Limb (tissue), 2 donors: Measurements from ENCODE around the gene PRKRIP1.
"Not testable (repeated sequence)": the region's sequence is repeated elsewhere in the genome, so short reads cannot be mapped to it uniquely, and the experiment has no call there.

Experiments used
- DNase-seq, 2 donors: peaks; one replicate each; pipeline ENCODE4 v3.0.0-alpha.2; 2016; ENCODE audit errors: extremely low spot score in 2 of 2

PRKRIP1 gene

DNA sequence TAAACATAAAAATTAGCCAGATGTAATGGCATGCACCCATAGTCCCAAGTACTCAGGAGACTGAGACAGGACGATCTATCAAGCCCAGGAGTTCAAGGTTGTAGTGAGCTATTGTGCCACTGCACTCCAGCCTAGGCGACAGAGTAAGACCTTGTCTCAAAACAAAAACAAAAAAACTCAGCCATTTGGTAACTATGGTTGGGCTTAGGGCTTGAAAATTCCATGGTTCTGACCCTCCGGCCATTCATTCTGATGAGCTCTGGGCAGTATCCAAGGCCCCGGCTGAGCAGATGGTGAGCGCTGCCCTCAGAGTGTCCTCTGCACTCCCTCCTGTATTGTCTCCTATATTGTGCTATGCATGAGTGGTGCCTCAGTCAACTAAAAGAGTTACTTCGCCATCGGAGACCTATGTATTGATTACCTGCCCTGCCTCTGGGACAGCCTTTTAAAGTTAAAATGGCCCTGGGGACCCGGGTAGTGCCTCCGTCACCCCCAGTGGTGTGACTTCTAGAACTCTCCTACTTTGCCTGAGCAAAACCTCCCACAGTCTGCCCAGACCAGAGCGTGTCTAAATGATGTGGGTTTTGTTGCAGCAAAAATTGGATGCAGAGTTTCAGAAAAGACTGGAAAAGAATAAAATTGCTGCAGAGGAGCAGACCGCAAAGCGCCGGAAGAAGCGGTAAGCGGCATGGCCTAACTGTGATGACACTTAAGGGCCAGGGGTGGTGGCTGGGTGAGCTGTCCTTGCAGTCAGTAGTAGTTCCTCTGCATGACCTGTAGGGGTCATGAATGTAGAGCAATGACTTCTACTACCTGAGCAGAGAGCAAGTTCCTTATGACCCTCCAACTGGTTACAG is 8.1 kb downstream of the PRKRIP1 start:
- peak in 1 of 2 donors; percentile 36 for DNase-seq

GRCh38 chr7:102404862-102405188 is 8.7 kb downstream of the PRKRIP1 start:
- not testable (repeated sequence) for DNase-seq

DNA sequence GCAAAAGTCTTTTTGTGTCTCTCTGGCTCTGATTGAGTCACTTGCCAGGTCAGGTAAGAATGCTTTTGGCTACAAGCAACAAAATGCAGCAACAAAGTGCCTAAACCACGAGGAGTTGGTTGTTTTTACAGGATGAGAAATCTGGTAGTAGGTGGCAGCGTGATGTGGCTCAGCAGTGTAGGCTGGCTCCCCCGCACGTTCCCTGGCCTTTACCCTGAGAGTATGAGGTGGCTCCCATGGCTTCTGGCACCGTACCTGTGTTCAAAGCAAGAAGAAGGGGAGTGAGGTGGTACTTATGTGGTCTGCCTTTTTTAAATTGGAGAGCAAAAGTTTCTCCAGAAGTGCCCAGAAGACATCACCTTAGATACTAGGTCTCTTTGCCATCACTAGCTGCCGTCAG is 11.7 kb downstream of the PRKRIP1 start:
- DNase-seq = no peak

GRCh38 chr7:102408530-102408929 is 12.4 kb downstream of the PRKRIP1 start:
- DNase-seq = not testable (repeated sequence)

- DNase-seq = no peak
These were observed 13.2 kb downstream of the PRKRIP1 start for GRCh38 chr7:102409340-102409739.

DNA sequence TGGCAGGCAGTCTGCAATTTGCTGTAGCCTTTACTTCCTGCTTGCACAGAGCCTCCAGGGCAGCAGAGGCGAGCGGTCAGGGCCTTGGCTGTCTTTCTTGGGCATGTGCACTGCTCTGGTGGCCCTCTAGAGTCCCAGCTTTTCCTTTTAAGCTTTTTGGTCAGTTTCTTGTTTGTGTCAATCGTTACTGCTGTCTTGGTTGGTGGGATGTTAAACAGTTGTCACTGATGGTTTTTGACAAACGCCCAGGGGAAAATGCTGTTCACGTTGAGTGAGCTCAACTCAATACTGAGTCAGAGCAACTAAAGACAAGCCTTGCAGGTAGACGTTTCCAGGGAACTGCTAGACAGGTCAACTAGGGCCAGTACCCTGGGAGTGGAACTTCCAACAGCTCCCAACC is 14.0 kb downstream of the PRKRIP1 start:
- DNase-seq = no peak

DNA sequence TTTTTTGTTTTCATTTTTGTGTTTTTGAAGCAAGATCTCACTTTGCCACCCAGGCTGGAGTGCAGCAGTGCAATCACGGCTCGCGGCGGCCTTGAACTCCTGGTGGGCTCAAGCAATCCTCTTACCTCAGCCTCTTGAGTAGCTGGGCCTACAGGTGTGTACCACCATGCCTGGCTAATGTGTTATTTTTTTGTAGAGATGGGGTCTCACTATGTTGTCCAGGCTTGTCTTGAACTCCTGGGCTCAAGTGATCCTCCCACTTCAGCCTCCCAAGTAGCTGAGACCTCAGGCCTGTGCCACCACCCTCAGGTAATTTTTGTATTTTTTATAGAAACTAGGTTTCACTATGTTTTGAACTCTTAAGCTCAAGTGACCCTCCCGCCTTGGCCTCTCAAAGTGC is 14.8 kb downstream of the PRKRIP1 start:
- DNase-seq = no peak

DNA sequence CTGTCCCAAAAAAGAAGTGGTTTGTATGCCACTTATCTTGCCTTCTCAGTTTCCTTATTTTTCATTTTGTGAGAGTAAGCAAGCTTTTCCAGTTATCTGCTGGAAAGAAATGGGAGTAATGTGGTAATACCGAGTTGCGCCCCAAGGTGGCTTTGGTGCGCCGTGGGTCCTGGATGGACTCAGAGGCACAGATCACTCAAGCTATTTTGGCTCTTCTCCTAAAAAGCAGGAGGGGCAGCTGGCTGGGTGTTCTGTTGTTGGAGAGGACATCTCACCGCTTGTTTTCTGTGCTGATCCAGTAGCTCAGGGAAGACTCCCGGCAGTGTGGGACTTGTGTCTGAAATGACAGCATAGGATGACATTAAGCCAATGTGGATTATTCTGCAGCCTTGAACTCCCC is 16.4 kb downstream of the PRKRIP1 start:
- no peak for DNase-seq

DNA sequence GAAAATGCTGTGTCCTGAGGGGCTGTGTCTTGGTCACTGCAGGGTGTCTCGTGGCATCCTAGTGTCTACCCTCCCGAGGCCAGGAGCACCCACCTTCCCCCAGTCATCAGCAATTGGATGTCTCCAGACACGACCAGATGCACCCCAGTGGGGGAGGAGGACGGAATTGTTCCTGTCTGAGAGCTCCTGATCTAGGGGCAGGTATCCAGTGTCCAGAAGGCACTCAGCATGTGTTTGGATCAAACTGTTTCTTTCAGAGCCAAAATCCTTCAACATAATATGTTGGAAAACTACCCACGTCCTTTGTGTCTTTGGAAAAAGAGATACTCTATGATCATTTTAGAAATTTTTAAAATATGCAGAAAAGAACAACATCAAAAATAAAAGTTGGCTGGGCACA is 16.9 kb downstream of the PRKRIP1 start:
- no peak for DNase-seq

GRCh38 chr7:102413611-102414010 is 17.4 kb downstream of the PRKRIP1 start:
- DNase-seq = no peak

DNA sequence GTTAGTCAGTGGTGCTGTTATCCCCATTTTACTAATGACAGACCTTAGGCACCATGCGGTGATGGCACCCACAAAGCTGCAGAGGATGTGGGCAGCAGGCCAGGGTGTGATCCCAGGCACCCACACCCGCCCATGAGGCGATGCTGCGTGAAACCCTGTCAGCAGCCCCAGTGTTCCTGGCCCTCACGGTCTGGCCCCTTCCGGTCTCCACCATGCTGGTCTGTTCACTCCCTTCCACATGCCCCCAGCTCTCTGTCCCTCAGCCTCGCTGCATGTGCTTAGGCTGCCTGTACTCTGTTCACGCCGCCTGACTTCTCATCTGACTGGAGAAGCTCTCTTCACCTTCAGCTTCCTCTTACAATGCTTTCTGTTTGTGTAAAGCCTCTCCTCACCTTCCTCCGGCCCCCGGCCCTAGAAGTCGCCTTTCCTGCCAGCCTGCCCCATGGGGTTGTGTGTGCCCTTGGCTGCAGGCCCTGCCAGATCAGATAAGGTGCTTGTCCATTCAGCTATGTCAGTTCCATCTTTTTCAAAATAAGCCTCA is 19.6 kb downstream of the PRKRIP1 start:
- no peak for DNase-seq

DNA sequence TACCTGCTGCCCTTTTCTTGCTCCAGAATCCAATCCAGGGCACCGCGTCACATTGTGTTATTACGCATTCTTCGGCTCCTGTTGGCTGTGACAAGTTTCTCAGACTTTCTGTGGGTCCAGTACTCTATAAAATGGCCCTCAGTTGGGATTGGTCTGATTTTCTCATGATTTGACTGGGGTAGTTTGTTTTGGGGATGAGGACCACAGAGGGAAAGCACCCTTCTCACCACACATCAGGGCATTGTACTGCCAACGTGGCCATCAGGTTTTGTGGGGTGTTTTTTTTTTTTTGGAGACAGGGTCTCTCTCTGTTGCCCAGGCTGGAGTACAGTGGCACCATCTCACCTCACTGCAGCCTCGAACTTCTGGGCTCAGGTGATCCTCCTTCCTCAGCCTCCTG is 20.2 kb downstream of the PRKRIP1 start:
- DNase-seq = no peak

DNA sequence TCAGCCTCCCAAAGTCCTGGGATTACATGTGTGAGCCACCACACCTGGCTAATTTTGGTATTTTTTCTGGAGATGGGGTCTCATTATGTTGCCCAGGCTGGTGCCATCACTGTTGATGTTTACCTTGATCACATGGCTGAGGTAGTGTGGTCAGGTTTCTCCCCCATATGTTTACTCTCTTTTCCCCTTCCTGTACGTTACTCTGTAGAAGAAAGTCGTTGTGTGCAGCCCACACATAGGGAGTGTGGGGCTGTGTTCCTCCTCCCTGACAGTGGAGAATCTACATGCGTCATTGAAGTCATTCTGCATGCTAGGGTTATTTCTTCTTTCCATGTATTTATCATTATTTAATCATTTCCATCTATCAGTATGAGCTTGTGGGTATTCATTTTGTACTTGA is 20.9 kb downstream of the PRKRIP1 start:
- DNase-seq = no peak

- no peak for DNase-seq
These were observed 22.4 kb downstream of the PRKRIP1 start for GRCh38 chr7:102418592-102418991.

- DNase-seq = no peak
These were observed 25.6 kb downstream of the PRKRIP1 start for GRCh38 chr7:102421706-102422240.

DNA sequence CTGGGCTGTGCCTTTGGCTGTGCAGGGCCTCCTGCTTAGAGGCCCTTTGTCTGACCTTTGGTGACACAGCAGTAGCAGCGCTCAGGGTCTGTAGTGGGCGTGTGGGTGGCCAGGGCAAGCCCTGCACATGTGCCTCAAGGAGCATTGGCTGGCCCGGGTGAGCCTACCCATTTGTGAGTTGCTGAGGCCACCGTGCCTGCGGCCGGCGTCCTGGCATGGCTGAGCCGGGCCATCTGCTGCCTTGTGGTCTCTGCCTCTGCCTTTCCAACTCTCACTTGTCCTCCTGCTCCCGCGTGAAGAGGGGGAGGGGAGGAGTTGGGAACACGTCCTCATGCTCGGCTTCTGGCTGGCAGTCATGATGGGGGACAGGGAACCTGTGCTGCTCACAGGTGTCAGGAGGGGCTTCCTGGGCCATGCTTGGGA is 28.0 kb downstream of the PRKRIP1 start:
- no peak for DNase-seq

DNA sequence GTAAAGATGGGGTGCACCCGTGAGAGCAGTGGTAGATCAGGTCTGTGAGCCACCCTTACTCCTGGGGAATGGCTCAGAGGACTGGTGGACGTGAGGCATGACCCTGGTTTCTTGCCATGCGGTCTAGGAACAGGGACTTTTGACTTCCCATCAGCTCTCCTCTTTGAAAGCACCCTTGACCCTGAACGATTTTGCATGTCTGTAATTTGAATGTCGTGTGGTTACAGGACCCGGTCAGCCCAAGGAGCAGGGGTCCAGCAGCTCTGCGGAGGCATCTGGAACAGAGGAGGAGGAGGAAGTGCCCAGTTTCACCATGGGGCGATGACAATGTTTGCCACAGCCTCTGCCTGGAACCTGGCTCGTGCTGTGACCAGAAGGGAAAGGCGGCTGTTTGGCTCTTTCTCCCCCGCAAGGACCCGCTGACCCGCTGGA is 28.6 kb downstream of the PRKRIP1 start:
- no peak for DNase-seq

DNA sequence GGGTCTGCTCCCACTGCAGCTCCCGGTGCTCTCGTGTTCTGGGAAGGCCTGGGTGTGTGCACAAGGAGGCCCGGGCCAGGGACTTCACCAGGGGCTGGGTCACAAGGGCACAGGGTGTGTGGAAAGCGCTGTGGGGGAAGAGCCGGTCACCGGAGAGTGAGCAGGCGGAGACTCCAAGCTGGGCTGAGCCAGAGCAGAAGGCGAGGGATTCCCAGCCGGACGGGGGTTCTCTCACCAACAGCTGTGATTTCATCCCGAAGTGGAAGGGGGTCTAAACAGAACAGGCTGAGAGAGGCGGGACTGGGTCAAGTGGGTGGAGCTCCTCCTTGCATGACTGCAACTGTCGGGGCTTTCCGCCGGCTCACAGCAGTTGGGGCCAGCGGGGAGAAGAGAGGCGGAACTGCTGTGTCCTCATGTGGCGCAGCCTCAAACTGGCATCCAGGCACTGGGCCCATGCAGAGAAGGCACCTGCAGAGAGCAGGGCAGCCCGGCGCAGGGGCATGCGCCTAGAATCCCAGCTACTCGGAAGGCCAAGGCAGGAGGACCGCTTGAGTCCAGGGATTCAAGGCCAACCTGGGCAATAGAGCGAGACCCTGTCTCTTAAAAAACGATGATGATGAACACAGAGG is 29.6 kb downstream of the PRKRIP1 start:
- DNase-seq = peak in 1 of 2 donors; percentile 6

GRCh38 chr7:102426268-102427018 is 30.3 kb downstream of the PRKRIP1 start:
- no peak for DNase-seq

GRCh38 chr7:102427019-102427405 is 30.8 kb downstream of the PRKRIP1 start:
- no peak for DNase-seq

DNA sequence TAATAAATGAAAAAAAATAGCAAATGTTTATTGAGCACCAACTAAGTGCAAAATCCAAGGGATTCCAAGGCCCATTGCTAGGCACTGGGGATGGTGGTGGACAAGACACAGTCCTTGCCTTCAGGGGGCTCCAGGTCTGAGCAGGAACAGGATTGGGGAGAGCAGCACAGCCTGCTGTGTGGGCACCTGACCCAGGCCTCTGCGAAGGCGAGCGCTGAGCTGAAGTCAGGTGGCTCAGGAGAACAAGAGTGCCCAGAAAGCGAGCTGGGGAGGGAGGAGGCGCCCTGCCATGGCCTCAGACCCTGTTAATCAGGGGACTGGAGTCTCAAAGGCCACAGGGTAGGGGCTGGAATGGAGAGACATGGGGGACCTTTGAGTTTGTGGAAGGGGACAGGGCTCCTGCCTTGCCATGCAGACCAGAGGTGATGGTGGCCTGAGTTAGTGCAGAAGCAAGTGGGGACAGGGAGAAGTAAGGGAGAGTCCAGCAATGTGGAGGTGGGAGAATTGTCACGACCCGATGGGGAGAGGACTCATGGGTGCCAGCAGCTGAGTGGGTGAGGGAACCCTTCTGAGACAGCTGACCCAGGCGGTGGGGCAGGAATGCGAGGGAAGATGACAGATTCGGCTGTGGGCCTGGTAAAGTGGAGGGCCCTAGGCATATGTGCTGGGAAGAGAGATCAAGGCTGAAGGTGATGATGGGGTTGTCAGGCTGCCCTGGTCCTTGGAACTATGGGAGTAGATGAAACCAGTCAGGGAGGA is 33.2 kb downstream of the PRKRIP1 start:
- DNase-seq = no peak
